Tongue (tissue), 2 donors: Measurements from ENCODE around the gene SRRM4. TPM values are rescaled to one million over a fixed set of nuclear protein-coding genes. Genes with fewer than 3 reads are reported as not detected.
"Not testable (repeated sequence)": the region's sequence is repeated elsewhere in the genome, so short reads cannot be mapped to it uniquely, and the experiment has no call there.

Experiments used
- DNase-seq: peaks from one replicate; pipeline ENCODE4 v3.0.0-alpha.2; 2015
- total RNA-seq: library from RNA; depleted of rRNA; stranded (reverse); fragments of >200 nt; gene quantifications from one replicate; pipeline ENCODE4 v1.2.3, GENCODE V29; 2014

The SRRM4 gene
- total RNA-seq, 1 donor from 2014 or later: 0.31 TPM

DNA sequence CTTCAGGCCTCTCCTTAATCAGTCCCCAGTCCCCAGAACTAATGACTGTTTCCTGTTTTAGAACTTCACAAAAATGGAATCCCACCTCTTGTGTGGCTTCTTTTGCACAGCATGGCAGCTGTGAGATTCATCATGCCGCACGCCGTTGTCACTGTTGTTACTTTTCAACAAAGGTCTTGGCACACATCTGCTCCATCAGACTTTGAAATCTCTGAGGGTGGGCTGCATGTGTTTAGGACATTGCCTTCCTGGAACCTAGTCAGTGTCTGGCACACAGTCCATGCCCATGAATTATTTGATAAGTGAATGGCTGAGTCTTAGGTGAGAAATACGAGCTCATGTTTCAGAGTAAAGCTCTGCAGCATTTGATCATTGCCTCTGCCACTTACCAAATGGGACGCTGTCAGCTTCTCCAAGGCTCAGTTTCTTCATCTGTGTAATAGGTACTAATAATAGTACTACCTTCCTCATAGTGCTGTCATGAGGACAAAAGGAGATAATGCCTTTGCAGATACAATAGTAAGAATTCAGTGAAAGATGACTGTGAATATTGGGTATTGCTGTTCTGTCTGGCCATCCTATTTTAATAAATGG, 90.4 kb downstream of the SRRM4 start:
- DNase-seq: peak; percentile 28

GRCh38 chr12:119072440-119072839, 91.1 kb downstream of the SRRM4 start:
- DNase-seq: no peak

GRCh38 chr12:119075222-119075787, 94.0 kb downstream of the SRRM4 start:
- no peak for DNase-seq

GRCh38 chr12:119075918-119076317, 94.6 kb downstream of the SRRM4 start:
- DNase-seq: no peak

GRCh38 chr12:119079530-119079929, 98.2 kb downstream of the SRRM4 start:
- DNase-seq: no peak

DNA sequence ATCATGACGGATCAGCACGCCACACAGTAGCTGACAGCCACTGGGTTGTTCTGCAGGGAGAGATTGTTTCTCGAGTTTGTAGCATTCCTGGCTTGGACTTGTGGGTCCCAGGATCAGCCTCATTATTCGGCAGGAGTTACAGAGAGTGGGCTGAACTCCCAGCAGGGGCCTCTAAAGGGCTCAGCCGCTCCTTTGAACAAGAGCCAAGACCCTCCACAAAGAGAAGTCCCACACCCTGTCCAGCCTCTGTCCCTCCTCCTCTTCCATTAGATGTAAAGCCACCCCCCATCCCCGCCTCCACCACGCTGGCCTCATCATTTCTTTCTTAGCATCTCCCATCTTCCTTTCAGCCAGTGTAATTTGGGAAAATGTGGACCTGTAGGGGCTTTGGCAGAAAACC, 100.7 kb downstream of the SRRM4 start:
- DNase-seq: no peak

GRCh38 chr12:119082496-119082895, 101.2 kb downstream of the SRRM4 start:
- DNase-seq: peak; percentile 27

DNA sequence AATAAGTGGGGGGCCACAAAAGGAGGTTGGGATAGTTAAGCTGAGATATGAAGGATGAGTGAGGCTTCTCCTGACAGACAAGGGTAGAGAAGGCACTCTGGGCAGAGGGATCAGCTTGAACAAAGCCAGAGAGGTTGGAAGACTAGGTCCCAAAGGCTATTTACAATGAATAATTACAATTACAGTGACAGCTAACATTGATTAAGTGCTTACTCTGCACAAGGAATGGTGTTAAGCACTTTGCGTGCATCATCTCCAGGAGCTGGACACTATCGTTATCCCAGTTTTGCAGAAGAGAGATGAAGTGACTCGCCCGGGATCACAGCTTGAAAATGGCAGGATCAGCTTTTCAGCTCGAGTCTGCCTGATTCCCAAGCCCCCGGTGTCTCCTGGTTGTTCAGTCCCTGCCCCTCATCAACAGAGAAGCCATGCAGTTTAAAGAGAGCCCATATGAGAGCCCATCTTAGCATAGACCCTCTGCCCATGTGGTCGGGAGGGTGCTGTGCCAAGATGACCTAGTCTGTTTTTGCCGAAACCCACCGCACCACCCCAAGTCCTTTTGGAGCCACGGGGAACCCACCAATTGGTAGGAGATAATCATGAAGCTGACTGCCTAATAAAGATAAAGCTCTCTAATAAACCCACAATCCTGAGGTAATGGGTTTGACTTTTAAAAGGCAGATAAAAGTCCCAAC, 107.5 kb downstream of the SRRM4 start:
- no peak for DNase-seq

GRCh38 chr12:119089380-119090013, 108.2 kb downstream of the SRRM4 start:
- DNase-seq: no peak

DNA sequence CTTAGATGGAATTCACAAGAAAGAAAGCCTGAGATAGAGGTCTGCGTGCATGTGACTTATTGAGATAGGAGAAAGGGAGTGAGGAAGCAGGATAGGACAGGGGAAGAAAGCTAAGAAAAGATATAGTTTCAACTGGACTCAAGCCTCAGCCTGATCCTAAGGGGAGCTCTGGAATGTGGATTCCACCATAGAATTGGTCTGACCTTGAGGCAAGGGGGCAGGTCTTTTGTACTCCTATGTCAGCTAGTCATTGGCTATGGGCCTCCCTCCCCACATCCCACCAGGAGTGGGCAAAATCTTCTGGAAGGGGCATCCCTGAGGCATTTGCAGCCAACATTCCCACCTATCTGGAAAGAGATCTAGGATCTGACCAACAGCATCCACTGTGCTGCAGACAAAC, 108.9 kb downstream of the SRRM4 start:
- no peak for DNase-seq

DNA sequence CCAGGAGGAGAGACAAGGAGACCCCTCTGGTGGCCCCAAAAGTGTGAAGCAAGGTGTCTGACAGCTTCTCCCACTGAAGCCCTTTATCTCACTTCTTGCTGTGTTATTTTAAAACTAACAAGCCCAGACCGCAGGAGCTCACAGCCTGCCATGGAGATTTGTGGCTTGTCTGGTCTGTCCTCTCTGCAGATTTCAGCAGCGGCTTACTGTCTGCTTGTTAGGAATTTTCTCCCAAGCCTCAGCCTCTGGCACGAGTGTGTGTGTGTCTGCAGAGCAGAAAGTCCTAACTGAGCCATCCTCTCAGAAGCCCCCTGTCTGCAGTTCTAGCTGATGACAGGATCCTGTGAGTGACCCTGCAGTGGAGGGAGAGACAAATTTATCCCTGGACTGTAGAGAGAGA, 109.5 kb downstream of the SRRM4 start:
- DNase-seq: no peak

GRCh38 chr12:119096429-119097202, 115.3 kb downstream of the SRRM4 start:
- DNase-seq: no peak

DNA sequence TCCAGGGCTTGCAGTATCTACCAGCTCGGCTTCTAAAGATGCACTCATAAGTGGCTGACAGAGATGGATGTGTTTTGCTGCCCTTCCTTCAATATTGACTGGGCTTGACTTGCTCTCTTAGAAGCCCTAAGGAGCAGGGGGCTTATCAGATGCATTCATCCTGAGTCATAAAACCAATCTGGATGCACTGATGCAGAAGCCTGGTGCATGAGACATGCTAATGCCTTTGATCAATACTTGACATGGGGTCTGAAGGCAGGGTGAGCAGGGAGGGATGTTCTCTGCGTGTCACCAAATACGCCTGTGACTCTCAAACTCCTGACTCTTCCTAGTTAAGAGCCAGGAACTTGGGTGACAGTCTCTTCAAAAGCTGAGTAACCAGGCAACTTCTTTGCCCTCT, 119.6 kb downstream of the SRRM4 start:
- DNase-seq: no peak

GRCh38 chr12:119102274-119102673, 120.9 kb downstream of the SRRM4 start:
- no peak for DNase-seq

DNA sequence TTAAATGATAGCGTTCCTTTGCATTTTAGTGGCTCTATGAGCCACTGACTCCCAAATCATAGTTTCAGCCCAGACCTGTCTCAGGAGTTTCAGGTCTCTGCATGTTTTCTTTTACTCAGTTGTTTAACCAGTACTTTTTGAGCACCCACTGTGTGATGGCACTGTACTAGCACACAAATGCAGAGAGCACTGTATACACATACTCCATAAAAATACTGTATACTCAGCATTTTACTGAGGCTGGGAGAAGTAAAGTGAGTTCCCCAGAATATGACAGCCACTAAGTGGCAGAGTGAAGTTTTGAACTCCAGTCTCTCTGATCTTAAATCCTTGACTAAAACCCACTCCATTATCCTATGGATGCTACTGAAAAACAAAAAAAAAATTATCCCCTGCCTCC, 121.4 kb downstream of the SRRM4 start:
- DNase-seq: no peak

DNA sequence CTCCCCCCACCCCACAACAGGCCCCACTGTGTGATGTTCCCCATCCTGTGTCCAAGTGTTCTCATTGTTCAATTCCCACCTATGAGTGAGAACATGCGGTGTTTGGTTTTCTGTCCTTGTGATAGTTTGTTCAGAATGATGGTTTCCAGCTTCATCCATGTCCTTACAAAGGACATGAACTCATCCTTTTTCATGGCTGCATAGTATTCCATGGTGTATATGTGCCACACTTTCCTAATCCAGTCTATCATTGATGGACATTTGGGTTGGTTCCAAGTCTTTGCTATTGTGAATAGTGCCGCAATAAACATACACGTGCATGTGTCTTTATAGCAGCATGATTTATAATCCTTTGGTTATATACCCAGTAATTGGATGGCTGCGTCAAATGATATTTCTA, 123.6 kb downstream of the SRRM4 start:
- DNase-seq: not testable (repeated sequence)

DNA sequence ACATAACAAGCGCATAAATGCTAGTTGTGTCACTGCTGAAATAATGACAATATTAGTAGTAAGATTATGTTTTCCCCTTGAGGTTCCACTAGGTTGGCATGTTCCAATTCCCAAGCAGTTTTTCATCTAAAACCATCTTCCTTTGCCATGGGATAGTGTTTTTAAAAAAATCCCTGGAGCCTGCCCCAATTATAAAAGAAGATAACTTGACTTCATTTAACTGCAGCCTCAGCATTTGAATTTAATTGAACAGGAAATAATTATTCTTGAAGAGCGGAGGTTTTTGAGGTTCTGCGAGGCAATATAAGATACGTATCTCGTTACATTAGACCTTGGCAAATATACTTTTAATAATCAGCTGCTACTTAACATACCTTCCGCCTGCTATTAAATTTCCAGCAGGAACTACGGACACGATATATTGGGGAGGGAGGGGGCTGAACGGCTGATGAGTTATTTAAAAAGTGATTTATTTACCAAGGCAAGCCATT, 132.2 kb downstream of the SRRM4 start:
- DNase-seq: no peak

DNA sequence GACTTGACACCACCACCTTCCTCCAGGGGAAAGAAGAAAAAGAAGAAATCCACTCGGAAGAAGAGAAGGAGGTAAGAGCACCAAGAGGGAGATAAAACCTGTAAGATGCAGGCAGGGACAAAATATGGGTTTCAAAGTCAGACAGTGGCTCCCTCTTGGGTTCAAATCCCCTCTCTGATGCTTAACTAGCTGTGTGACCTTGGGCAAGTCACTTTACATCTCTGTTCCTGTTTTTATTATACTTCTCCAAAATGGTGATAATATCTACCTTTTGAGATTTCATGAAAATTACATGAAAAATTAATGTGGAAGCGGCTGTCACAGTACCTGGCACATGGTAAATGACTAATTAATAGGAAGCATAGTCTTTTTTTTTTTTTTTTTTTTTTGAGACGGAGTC, 133.0 kb downstream of the SRRM4 start:
- DNase-seq: no peak

DNA sequence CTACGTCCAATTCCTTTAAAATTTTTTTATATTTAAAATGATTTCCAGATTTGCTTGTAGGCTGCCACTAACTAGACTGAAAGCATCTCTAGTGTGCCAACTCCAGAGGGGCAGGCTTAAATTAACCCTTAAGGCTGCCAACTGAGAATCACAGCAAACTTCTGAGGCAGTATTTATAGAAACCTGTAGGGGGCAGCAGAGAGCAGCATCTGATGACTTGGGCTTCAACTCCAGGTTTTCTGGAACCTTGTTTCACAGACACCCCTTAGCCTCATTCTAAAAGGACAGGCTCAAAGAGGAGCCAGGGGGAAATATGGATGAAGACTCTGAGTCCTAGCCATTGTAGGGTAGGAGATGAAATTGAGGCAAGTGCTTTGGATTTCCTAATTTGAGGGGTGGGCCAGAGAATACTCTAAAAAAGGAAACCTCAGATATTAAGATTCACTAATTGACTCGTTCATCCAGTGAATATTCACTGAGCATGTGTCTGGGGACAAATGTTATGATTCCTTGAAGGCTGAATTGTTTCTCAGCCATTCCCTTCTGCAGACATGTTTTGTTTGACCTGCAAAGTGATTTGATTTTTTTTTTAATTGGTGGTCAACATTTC, 134.1 kb downstream of the SRRM4 start:
- peak; percentile 85 for DNase-seq

GRCh38 chr12:119117936-119118335, 136.6 kb downstream of the SRRM4 start:
- no peak for DNase-seq

GRCh38 chr12:119118625-119119024, 137.3 kb downstream of the SRRM4 start:
- DNase-seq: no peak

GRCh38 chr12:119122047-119122446, 140.7 kb downstream of the SRRM4 start:
- no peak for DNase-seq
